Central memory CD8-positive, alpha-beta T cell (primary cell): Measurements from ENCODE around the gene MRPS2.
A peak's percentile ranks its signal among the peaks of the same experiment; 100 is the strongest.

ENCODE experiments used
- ATAC-seq: fragments of 150-1000 bp; cut with Tn5 transposase; replicated peaks from 2 replicates; pipeline ENCODE4 v1.10.0; 2022; ENCODE audit warnings: mild to moderate bottlenecking, moderate FRiP score, moderate number of reproducible peaks; ENCODE audit not compliant: poor library complexity, severe bottlenecking; ENCODE audit errors: extremely low read depth
- DNase-seq, 2 donors: peaks; one replicate each; pipeline ENCODE4 v3.0.0; 2021; ENCODE audit warnings: low spot score in 2 of 2
- H3K27ac Mint-ChIP-seq: one replicate; pipeline ENCODE4 v1.8.0; 2022; ENCODE audit warnings: low read depth, mild to moderate bottlenecking, moderate library complexity, mixed read lengths
- H3K27me3 Mint-ChIP-seq: one replicate; pipeline ENCODE4 v1.8.0; 2022; ENCODE audit warnings: mixed read lengths
- H3K36me3 Mint-ChIP-seq: one replicate; pipeline ENCODE4 v1.8.0; 2022; ENCODE audit warnings: mild to moderate bottlenecking, moderate library complexity, mixed read lengths; ENCODE audit not compliant: insufficient read depth
- H3K4me1 Mint-ChIP-seq: one replicate; pipeline ENCODE4 v1.8.0; 2022; ENCODE audit warnings: mixed read lengths
- H3K4me3 Mint-ChIP-seq: one replicate; pipeline ENCODE4 v1.8.0; 2022; ENCODE audit warnings: mild to moderate bottlenecking, moderate library complexity, mixed read lengths
- H3K9me3 Mint-ChIP-seq: one replicate; pipeline ENCODE4 v1.8.0; 2022; ENCODE audit warnings: mixed read lengths

The MRPS2 gene

DNA sequence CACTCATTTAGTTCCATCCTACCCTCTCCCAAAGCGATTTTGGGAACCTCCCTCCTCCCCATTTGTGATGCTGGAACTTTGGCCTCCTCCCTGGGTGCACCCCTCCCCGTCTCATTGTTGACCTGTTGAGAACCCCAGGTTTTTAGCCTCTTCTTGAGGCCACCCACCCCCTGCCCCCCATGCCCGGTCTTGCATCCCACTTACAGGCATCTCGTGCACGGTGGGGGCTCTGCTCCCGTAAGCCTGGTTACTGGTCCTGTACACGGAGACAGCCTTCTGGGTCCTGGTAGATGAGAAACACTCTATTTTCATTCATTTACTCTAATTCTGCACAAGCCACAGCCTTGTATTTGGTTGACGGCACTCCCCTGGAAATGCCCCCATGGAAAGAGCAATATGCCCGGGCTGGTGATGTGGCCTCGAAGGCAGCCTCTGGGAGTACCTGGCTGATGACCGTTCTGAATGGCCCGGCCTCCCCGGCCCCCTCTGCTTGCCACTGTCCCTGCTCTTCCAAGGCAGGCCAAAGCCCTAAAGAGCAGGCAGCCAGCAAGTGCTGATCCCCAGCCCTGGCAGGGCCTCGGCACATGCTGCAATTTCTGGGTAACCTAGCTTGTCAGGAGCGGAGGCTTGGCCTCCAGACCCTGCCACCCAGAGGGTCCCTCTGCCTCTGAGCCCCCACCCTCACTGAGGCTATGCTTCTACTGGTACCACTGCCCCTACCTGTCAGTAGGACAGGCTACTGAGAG is 1.9 kb upstream of the MRPS2 start:
- peaks cover 26% of the 10 kb centered on the region for H3K4me1 Mint-ChIP-seq
- no peak overlapping the region for H3K27ac Mint-ChIP-seq
- ATAC-seq (no peak), DNase-seq (no peak)
- peaks cover 16% of the 10 kb centered on the region for H3K36me3 Mint-ChIP-seq
- H3K4me3 Mint-ChIP-seq, result peak overlapping the region; percentile 91
- H3K27me3 Mint-ChIP-seq, result peaks cover 21% of the 10 kb centered on the region
- no peaks in the 10 kb centered on the region for H3K9me3 Mint-ChIP-seq

GRCh38 chr9:135499326-135500070 is 984 bp upstream of the MRPS2 start:
- DNase-seq (peak; percentile 70 to 81), ATAC-seq (peak; percentile 70)
- Mint-ChIP-seq H3K4me3 (peak overlapping the region; percentile 91), H3K4me1 (peaks cover 29% of the 10 kb centered on the region), H3K27ac (peak overlapping the region; percentile 70), H3K9me3 (no peaks in the 10 kb centered on the region), H3K27me3 (peaks cover 20% of the 10 kb centered on the region), H3K36me3 (peaks cover 16% of the 10 kb centered on the region)

DNA sequence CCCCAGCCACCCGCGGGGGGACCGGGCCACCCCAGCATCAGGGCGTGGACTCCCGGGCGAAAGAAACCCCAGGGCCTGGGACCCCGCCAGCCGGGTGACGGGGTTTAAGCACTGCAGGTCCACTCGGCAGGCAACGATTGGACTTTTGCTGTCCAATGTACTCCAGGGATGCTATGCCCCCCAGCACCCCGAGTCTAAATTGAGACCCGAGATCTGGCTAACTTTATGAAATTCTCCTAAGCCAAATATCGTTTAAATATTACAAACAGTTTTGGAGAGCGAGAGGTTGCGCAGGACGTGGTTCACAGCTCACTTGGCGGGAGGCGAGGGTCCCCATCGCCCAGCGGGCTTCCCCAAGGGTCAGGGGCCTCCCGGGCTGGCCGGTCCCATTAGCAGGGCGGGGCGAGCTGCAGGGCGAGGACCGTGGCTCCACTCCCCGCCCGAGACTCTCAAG is 384 bp upstream of the MRPS2 start:
- DNase-seq (no peak), ATAC-seq (no peak)
- Mint-ChIP-seq H3K4me3 (peak overlapping the region; percentile 91), H3K27ac (peak overlapping the region; percentile 75), H3K4me1 (peaks cover 29% of the 10 kb centered on the region), H3K36me3 (peaks cover 18% of the 10 kb centered on the region), H3K27me3 (peaks cover 14% of the 10 kb centered on the region), H3K9me3 (no peaks in the 10 kb centered on the region)

DNA sequence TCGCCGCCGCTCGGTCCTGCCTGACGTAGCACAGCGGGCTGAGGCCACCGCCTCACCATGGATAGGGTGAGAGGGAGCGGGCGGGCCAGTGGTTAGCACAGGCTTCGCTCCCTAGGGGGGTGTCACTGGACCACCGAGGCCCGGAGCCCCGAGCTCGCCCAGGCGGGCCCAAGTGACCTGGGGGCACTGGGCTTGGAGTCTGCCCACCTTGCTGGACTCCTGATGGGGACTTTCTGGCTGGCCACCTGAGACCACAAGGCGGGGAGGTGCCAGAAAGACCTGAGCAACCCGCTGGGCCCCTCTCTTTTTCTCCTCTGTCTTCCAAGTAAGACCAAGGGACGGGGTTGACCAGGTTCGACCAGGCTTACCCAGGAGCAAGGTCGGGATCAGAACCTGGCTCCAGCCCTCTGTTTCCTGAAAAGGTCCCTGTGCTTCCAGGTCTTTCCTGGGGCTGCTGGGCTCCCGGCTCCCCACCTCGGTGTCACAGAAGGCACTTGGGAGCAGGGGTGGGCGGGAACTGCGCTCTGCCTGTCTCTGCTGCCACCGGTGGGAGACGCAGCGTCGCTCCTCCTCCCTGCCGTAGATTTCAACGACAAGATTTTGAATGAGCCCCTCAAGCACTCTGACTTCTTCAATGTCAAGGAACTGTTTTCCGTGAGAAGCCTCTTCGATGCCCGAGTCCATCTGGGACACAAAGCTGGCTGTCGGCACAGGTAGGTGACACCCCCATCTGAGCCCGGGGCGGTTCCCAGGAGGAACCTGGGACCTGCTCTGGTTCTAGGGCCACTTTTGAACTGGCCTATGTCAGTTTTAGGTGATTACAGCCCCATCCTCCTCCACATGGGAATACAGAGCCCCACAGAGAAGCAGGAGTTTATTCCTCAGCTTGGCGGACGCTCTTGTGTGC is 1.0 kb downstream of the MRPS2 start:
- Mint-ChIP-seq H3K9me3 (no peaks in the 10 kb centered on the region), H3K27me3 (peaks cover 9% of the 10 kb centered on the region), H3K36me3 (peaks cover 18% of the 10 kb centered on the region), H3K4me1 (peaks cover 29% of the 10 kb centered on the region), H3K27ac (peak overlapping the region; percentile 38), H3K4me3 (peak overlapping the region; percentile 91)
- no peak for ATAC-seq
- DNase-seq, result no peak

- Mint-ChIP-seq H3K36me3 (peaks cover 18% of the 10 kb centered on the region), H3K9me3 (no peaks in the 10 kb centered on the region), H3K27ac (peak overlapping the region; percentile 38), H3K4me1 (peaks cover 29% of the 10 kb centered on the region), H3K4me3 (peak overlapping the region; percentile 91), H3K27me3 (peaks cover 9% of the 10 kb centered on the region)
- DNase-seq, result no peak
- no peak for ATAC-seq
Measured at GRCh38 chr9:135502168-135502872, 1.8 kb downstream of the MRPS2 start.

DNA sequence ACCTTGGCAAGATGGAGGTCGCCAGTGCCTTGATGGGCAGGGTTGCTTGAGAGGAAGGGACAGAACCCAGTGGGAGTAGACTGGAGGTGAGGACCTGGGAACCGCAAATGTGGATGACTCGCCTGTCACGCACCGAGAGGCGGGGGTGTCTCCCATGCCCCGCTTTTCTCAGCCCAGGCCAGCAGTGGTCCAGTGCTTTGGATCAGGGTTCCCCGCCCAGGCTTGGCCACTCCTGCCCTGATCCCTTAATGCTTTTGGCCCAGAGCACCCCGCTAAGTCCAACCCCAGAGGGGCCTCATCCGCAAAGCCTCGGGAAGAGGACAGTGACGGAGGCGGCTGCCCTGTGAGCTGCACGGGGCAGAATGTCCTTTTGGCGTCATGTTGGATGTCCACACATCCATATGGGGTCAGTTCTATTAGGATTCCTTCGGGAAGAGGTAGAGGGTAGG is 2.4 kb downstream of the MRPS2 start:
- peaks cover 29% of the 10 kb centered on the region for H3K4me1 Mint-ChIP-seq
- peaks cover 18% of the 10 kb centered on the region for H3K36me3 Mint-ChIP-seq
- H3K27ac Mint-ChIP-seq, result no peak overlapping the region
- ATAC-seq (no peak), DNase-seq (no peak)
- H3K27me3 Mint-ChIP-seq, result peaks cover 6% of the 10 kb centered on the region
- H3K4me3 Mint-ChIP-seq, result peak overlapping the region; percentile 91
- no peaks in the 10 kb centered on the region for H3K9me3 Mint-ChIP-seq

- Mint-ChIP-seq H3K9me3 (peaks cover 3% of the 10 kb centered on the region), H3K36me3 (peaks cover 18% of the 10 kb centered on the region), H3K27ac (no peak overlapping the region), H3K4me1 (peaks cover 29% of the 10 kb centered on the region), H3K27me3 (no peaks in the 10 kb centered on the region), H3K4me3 (peak overlapping the region; percentile 91)
- ATAC-seq (no peak), DNase-seq (no peak)
Measured at GRCh38 chr9:135503371-135504261, 3.1 kb downstream of the MRPS2 start.

DNA sequence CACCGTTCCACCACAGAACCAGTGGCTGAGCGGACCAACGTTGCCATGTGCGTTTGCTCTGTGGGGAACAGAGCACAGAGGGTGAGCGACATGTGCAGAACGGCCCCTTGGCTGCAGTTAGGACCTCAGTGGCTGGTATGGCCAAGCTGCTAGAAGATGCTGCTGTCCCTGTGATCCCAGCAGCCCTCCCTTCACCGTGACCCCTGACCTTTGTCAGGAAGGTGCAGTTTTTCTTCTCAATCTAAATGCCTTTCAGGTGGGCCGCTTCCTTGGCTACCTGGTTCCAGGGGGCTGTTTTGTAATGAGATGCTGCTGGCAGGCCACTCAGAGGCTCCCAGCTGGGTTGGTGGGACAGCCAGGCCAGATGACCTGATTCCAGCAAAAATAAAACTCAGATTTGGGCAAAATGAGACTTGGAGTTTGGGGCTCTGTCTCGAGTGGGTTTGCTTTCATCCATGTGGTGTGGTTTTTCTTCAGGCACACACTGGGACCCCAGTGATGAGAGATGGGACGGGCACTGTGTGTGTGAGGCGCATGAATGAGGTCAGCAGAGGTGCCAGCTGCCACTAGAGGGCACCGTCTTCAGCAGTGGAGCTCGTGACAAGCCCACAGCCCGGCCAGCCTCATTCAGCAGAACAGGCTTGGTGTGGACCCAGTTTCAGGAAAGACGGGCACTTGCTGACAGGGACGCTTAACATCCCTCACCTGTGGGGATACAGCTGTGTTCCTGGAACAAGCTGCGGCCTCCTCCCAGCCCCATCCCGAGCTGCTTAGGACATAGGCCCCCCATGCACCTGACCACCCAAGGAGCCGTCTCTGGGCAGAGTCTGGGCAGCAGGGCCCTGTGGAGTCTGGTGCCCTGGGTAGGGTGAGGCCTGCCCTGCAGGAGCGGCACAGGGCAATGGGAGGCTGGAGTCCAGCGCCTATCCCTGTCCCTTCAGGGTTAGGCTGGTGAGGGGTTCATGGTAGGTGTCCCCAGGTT is 4.1 kb downstream of the MRPS2 start:
- H3K4me3 Mint-ChIP-seq, result no peak overlapping the region
- ATAC-seq (no peak), DNase-seq (no peak)
- H3K4me1 Mint-ChIP-seq, result peaks cover 25% of the 10 kb centered on the region
- H3K36me3 Mint-ChIP-seq, result peaks cover 15% of the 10 kb centered on the region
- no peak overlapping the region for H3K27ac Mint-ChIP-seq
- H3K9me3 Mint-ChIP-seq, result peaks cover 13% of the 10 kb centered on the region
- no peaks in the 10 kb centered on the region for H3K27me3 Mint-ChIP-seq

DNA sequence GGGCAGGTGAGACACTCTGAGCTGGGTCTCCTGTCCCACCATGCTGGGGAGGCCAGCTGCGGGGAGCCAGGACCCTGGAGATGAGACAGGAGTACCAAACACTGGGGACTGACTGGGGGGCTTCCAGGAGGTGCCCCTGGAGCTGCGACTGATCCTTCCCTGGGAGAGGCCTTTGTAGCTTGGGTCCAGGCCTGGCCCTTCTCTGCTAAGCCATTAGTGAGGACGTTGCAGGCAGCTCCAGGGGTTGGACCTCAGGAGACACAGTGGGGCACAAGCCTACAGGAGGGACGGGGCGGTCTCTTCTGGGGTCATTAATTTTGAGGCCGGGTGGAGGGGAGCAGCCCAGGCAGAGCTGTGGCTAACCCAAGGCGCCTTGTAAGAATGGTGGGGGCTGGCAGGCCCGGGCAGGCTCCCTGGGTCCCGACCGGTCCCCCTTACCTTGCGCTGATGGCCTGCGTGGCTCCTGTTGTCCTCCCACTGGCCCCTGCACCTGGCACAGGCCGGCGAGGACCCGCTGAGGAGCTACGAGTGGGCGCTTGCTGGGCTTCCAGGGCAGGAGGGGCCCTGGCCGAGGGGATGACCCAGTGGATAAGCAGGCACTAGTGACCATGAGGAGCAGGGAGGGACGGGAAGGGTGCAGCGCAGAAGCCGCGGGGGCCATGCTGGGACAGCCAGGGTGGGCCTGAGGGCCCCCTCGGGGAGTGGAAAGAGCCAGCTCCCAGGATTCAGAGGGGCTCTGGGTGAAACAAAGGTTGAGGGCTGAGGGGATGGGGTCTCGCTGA is 5.1 kb downstream of the MRPS2 start:
- Mint-ChIP-seq H3K4me3 (no peak overlapping the region), H3K27ac (no peak overlapping the region), H3K36me3 (peaks cover 10% of the 10 kb centered on the region), H3K4me1 (peaks cover 23% of the 10 kb centered on the region), H3K9me3 (peaks cover 13% of the 10 kb centered on the region), H3K27me3 (no peaks in the 10 kb centered on the region)
- DNase-seq (no peak), ATAC-seq (no peak)
